CD4-positive, CD25-positive, alpha-beta regulatory T cell (primary cell): Measurements from ENCODE around the gene SYTL3. TPM values are rescaled to one million over a fixed set of nuclear protein-coding genes. Genes with fewer than 3 reads are reported as not detected.
"Not testable (repeated sequence)": the region's sequence is repeated elsewhere in the genome, so short reads cannot be mapped to it uniquely, and the experiment has no call there.

Experiments
- ATAC-seq, 2 donors: fragments of 150-1000 bp; cut with Tn5 transposase; one replicate each; pipeline ENCODE4 v1.10.0; 2021; ENCODE audit warnings: low read depth in 2 of 2, moderate number of reproducible peaks in 2 of 2, moderate library complexity in 1 of 2
- DNase-seq, 3 donors: peaks; one replicate each; pipeline versions ENCODE4 v3.0.0 to v3.0.0-alpha.2; 2012 to 2022; ENCODE audit warnings: mixed read lengths in 1 of 3
- H3K27ac ChIP-seq: one replicate; pipeline ENCODE4 v1.7.0; 2013; ENCODE audit warnings: mild to moderate bottlenecking, low read length; ENCODE audit not compliant: insufficient read depth, poor library complexity, severe bottlenecking
- H3K27me3 ChIP-seq: one replicate; pipeline ENCODE4 v1.7.0; 2013; ENCODE audit warnings: low read length; ENCODE audit not compliant: control insufficient read depth, insufficient read depth
- H3K36me3 ChIP-seq: one replicate; pipeline ENCODE4 v1.7.0; 2013; ENCODE audit warnings: mild to moderate bottlenecking, low read length, moderate library complexity; ENCODE audit not compliant: control insufficient read depth, insufficient read depth
- H3K4me1 ChIP-seq: 2 replicates; pipeline ENCODE4 v1.7.0; 2013; ENCODE audit warnings: mild to moderate bottlenecking, low read length; ENCODE audit not compliant: insufficient read depth, control insufficient read depth, poor library complexity, severe bottlenecking
- H3K4me3 ChIP-seq: one replicate; pipeline ENCODE4 v1.7.0; 2013; ENCODE audit warnings: low read depth, mild to moderate bottlenecking, low read length, moderate library complexity
- H3K9me3 ChIP-seq, 2 experiments: 1 replicate in 1 of 2; 2 replicates in 1 of 2; pipeline ENCODE4 v1.7.0; 2013; ENCODE audit warnings: low read length in 2 of 2, mild to moderate bottlenecking in 1 of 2, moderate library complexity in 1 of 2; ENCODE audit not compliant: control insufficient read depth in 2 of 2
- H3K27ac Mint-ChIP-seq, 3 donors: one replicate each; pipeline ENCODE4 v1.8.0; 2020 to 2022; ENCODE audit warnings: mild to moderate bottlenecking in 3 of 3, mixed read lengths in 3 of 3, moderate library complexity in 2 of 3
- H3K27me3 Mint-ChIP-seq: one replicate; pipeline ENCODE4 v1.8.0; 2022; ENCODE audit warnings: mild to moderate bottlenecking, mixed read lengths
- H3K36me3 Mint-ChIP-seq: one replicate; pipeline ENCODE4 v1.8.0; 2020; ENCODE audit warnings: mixed read lengths
- H3K4me1 Mint-ChIP-seq, 4 donors: one replicate each; pipeline ENCODE4 v1.8.0; 2020 to 2022; ENCODE audit warnings: mixed read lengths in 4 of 4, mild to moderate bottlenecking in 1 of 4
- H3K4me3 Mint-ChIP-seq, 4 donors: one replicate each; pipeline ENCODE4 v1.8.0; 2020 to 2022; ENCODE audit warnings: mild to moderate bottlenecking in 4 of 4, mixed read lengths in 4 of 4, moderate library complexity in 3 of 4
- H3K9me3 Mint-ChIP-seq, 7 donors: one replicate each; pipeline ENCODE4 v1.8.0; 2020 to 2022; ENCODE audit warnings: mixed read lengths in 7 of 7, mild to moderate bottlenecking in 3 of 7, moderate library complexity in 2 of 7
- polyA plus RNA-seq, 4 donors: library from polyadenylated mRNA; unstranded; fragments of 300-500 nt; fragmentation: Illumina TruSeq; gene quantifications; one replicate each; pipeline ENCODE4 v1.2.3, GENCODE V29; 2021
- total RNA-seq: library from RNA; stranded (reverse); gene quantifications from one replicate; pipeline ENCODE4 v1.2.3, GENCODE V29; 2022

The SYTL3 gene
- total RNA-seq (54.8 TPM), polyA plus RNA-seq (10 to 100 TPM; 12.2 to 15.5 (median 13.8) TPM)

DNA sequence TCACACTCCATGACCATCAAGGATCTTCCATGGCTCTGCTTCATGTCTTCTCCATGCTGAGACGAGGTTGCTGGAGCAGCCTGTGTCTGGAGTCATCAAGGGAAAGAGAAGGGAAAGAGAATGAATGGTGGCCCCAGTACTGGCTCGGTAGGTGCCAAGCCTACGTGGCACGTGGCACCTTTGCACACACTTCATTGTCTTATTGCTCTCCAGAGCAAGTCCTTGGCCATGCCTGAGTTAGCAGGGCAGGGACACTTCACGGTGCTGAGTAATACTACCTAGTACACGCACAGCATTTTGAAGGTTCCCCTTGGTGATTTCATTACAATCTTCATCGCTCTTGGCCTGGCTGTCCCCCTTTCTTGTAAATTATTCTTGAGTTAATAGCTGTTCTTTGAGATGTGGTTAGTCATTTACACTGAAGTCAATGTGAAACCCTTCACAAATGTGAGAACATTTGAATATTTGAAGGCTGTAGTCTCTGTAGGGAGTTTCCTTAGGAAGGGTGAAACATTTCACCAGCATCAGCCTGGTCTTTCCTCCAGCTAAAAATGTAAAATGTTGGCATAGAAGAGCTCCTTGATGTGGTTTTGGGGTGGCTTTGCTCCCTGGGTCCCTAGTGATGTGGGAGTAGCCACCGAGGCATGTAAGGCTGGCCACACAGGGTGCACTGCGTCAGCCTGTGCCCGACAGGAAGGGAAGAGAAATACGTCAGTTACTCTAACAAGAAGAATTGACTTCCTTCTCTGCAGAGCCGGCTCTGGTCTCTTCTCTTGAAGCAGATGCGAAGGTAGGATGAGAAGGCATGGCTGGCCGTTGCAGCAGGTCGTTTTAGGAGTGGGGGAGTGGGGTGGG, at the start of gene SYTL3:
TSS of gene SYTL3 (plus strand) at position 766 of the 855 bp plus-strand sequence. CDS start 13,215 bp downstream, outside the sequence.
- DNase-seq, result peak; percentile 70 to 85 (median 84)
- H3K9me3 ChIP-seq, result no peaks in the 10 kb centered on the region
- H3K4me1 Mint-ChIP-seq, result peaks cover 14 to 72% (median 53%) of the 10 kb centered on the region in 4 donors
- peak within 1 kb of the TSS; percentile 96 for H3K27ac ChIP-seq
- peak within 1 kb of the TSS; percentile 81 to 94 (median 84) for H3K4me3 Mint-ChIP-seq
- H3K27me3 Mint-ChIP-seq, result peaks cover 6% of the 10 kb centered on the region
- peak within 1 kb of the TSS; percentile 91 for H3K4me3 ChIP-seq
- ATAC-seq, result peak; percentile 52 to 57
- no peaks in the 10 kb centered on the region for H3K27me3 ChIP-seq
- H3K36me3 ChIP-seq, result no peaks in the 10 kb centered on the region
- peak within 1 kb of the TSS; percentile 98 for H3K27ac Mint-ChIP-seq
- H3K4me1 ChIP-seq, result peaks cover 67% of the 10 kb centered on the region
- H3K36me3 Mint-ChIP-seq, result peaks cover 4% of the 10 kb centered on the region
- H3K9me3 Mint-ChIP-seq, result peaks cover 0 to 3% (median 0%) of the 10 kb centered on the region in 7 donors

- Mint-ChIP-seq H3K27me3 (no peaks in the 10 kb centered on the region), H3K36me3 (peaks cover 29% of the 10 kb centered on the region), H3K4me1 (peaks cover 6 to 19% (median 9%) of the 10 kb centered on the region in 4 donors), H3K27ac (peak overlapping the region in 2 of 3 donors; percentile 50 to 72), H3K9me3 (no peaks in the 10 kb centered on the region), H3K4me3 (no peak overlapping the region)
- H3K27me3 ChIP-seq, result no peaks in the 10 kb centered on the region
- no peak overlapping the region for H3K27ac ChIP-seq
- no peak for DNase-seq
- no peaks in the 10 kb centered on the region for H3K4me1 ChIP-seq
- peaks cover 62% of the 10 kb centered on the region for H3K36me3 ChIP-seq
- ATAC-seq, result no peak
- H3K9me3 ChIP-seq, result no peaks in the 10 kb centered on the region
- H3K4me3 ChIP-seq, result no peak overlapping the region
These were observed 46.4 kb upstream of the SYTL3 start for GRCh38 chr6:158603261-158604047.

DNA sequence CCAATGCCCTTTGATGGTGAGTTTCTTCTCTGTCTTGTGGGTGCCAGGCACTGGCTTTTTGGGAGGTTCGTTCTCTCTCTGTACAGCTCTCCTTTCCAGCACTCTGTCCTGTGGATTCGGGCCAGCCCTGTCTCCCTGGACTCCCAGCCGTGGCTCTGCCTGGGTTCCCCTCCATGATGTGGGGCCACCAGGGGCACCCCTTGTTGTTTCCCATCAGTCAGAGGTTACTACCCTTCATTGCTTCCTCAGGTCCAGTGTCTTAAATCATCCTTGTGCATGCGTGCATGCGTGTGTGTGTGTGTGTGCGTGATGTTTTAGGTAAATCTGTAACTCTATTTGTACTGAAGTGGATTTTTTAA, 45.8 kb upstream of the SYTL3 start:
- Mint-ChIP-seq H3K36me3 (peaks cover 29% of the 10 kb centered on the region), H3K27me3 (no peaks in the 10 kb centered on the region), H3K9me3 (no peaks in the 10 kb centered on the region), H3K4me3 (no peak overlapping the region), H3K4me1 (peaks cover 6 to 21% (median 9%) of the 10 kb centered on the region in 4 donors), H3K27ac (peak overlapping the region in 1 of 3 donors; percentile 50)
- Histone ChIP-seq H3K27ac (no peak overlapping the region), H3K4me3 (no peak overlapping the region), H3K36me3 (peaks cover 65% of the 10 kb centered on the region), H3K9me3 (no peaks in the 10 kb centered on the region), H3K4me1 (no peaks in the 10 kb centered on the region), H3K27me3 (no peaks in the 10 kb centered on the region)
- DNase-seq (no peak), ATAC-seq (no peak)

GRCh38 chr6:158605266-158605878, 44.5 kb upstream of the SYTL3 start:
- Histone ChIP-seq H3K36me3 (peaks cover 67% of the 10 kb centered on the region), H3K4me1 (no peaks in the 10 kb centered on the region), H3K27me3 (no peaks in the 10 kb centered on the region), H3K9me3 (no peaks in the 10 kb centered on the region), H3K4me3 (no peak overlapping the region), H3K27ac (no peak overlapping the region)
- H3K27me3 Mint-ChIP-seq, result no peaks in the 10 kb centered on the region
- no peak overlapping the region for H3K27ac Mint-ChIP-seq
- ATAC-seq (peak; percentile 45 to 60), DNase-seq (peak; percentile 24 to 63 (median 47))
- no peak overlapping the region for H3K4me3 Mint-ChIP-seq
- H3K36me3 Mint-ChIP-seq, result peaks cover 27% of the 10 kb centered on the region
- H3K4me1 Mint-ChIP-seq, result peaks cover 6 to 21% (median 8%) of the 10 kb centered on the region in 4 donors
- H3K9me3 Mint-ChIP-seq, result no peaks in the 10 kb centered on the region

DNA sequence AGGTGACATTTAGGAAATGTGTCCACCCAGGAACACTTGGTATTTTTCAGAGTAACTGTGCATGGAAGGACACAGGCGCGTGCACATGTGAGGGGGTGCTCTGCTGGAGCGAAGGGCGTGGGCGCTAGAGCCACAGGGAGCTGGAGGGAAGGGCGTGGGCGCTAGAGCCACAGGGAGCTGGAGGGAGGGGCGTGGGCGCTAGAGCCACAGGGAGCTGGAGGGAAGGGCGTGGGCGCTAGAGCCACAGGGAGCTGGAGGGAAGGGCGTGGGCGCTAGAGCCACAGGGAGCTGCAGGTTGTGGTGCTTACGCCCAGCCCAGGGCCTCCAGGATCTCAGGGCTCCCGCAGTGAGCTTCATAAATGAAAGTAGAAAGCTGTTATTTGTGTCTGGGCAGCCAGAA, 43.8 kb upstream of the SYTL3 start:
- H3K27ac ChIP-seq, H3K9me3 ChIP-seq, H3K4me1 ChIP-seq, H3K27me3 Mint-ChIP-seq, H3K9me3 Mint-ChIP-seq, H3K27ac Mint-ChIP-seq, H3K4me3 Mint-ChIP-seq, H3K4me3 ChIP-seq, ATAC-seq, H3K27me3 ChIP-seq, DNase-seq: not testable (repeated sequence)
- H3K36me3 ChIP-seq, result peaks cover 73% of the 10 kb centered on the region
- Mint-ChIP-seq H3K4me1 (peaks cover 6 to 21% (median 8%) of the 10 kb centered on the region in 4 donors), H3K36me3 (peaks cover 33% of the 10 kb centered on the region)

DNA sequence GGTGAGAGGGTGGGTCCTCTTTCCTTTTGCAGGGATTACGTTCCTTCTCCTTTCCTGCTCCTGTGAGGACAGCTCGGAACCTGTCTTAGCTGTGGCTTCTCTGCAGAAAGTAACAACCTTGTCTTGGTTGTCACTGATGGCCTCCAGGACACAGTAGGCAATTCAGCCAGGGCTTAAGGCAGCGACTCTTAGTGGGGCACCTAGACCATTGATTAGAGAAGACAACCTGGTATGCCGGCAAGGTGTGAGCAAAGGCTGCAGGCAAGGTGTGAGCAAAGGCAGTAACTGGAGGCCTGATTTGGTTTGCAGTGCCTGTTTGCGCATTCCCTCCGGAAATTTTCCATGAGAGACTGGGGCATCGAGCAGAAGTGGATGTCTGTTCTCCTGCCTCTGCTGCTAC, 42.9 kb upstream of the SYTL3 start:
- H3K36me3 Mint-ChIP-seq, result peaks cover 38% of the 10 kb centered on the region
- Histone ChIP-seq H3K27me3 (no peaks in the 10 kb centered on the region), H3K4me3 (no peak overlapping the region), H3K27ac (no peak overlapping the region), H3K36me3 (peaks cover 78% of the 10 kb centered on the region), H3K4me1 (no peaks in the 10 kb centered on the region), H3K9me3 (no peaks in the 10 kb centered on the region)
- H3K4me3 Mint-ChIP-seq, result no peak overlapping the region
- DNase-seq (no peak), ATAC-seq (no peak)
- no peak overlapping the region for H3K27ac Mint-ChIP-seq
- H3K27me3 Mint-ChIP-seq, result no peaks in the 10 kb centered on the region
- peaks cover 8 to 25% (median 11%) of the 10 kb centered on the region in 4 donors for H3K4me1 Mint-ChIP-seq
- no peaks in the 10 kb centered on the region for H3K9me3 Mint-ChIP-seq

DNA sequence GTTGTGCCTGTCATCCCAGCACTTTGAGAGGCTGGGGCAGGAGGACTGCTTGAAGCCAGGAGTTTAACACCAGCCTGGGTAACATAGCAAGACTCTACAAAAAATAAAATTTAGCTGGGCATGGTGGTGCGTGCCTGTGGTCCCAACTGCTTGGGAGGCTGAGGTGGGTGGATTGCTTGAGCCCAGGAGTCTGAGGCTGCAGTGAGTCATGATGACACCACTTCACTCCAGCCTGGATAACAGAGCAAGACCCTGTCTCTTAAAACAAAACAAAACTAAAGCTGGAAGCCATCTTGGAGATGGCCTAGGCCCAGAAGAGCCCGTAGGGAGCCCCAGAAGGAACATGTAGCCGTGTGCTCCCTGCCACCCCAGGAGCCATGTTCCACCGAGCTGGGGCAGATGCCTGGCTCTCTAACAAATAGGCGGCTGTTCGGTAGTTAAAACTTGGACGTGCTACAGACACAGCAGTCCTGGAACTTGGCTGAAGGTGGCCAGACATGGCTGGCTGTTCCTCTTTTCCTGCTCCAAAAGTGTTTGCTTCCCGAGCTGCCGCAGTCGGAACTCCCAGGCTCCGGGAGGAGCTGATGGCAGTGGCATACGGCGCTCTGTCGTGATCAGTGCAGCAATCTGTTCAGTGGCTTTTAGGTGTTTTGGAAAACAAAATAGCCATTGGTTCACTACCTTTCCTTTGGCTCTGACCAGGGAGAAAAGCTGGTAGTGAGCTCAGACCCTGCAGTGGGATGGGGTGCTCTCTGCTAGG, 42.3 kb upstream of the SYTL3 start:
- peaks cover 80% of the 10 kb centered on the region for H3K36me3 ChIP-seq
- no peak for DNase-seq

More for the DNA sequence above, 42.3 kb upstream of the SYTL3 start:
- no peaks in the 10 kb centered on the region for H3K4me1 ChIP-seq
- no peaks in the 10 kb centered on the region for H3K27me3 ChIP-seq
- no peaks in the 10 kb centered on the region for H3K27me3 Mint-ChIP-seq
- peaks cover 7 to 22% (median 11%) of the 10 kb centered on the region in 4 donors for H3K4me1 Mint-ChIP-seq
- no peak overlapping the region for H3K27ac ChIP-seq
- H3K4me3 ChIP-seq, result no peak overlapping the region
- H3K36me3 Mint-ChIP-seq, result peaks cover 39% of the 10 kb centered on the region
- no peaks in the 10 kb centered on the region for H3K9me3 Mint-ChIP-seq
- no peaks in the 10 kb centered on the region for H3K9me3 ChIP-seq
- no peak for ATAC-seq
- H3K27ac Mint-ChIP-seq, result no peak overlapping the region
- H3K4me3 Mint-ChIP-seq, result no peak overlapping the region
